HFFc6 (cell line): ENCODE measurements around the gene SWAP70. TPM values are rescaled to one million over a fixed set of nuclear protein-coding genes. Genes with fewer than 3 reads are reported as not detected.

Experiments
- DNase-seq: peaks from one replicate; pipeline ENCODE4 v3.0.0-alpha.2; 2018
- H3K27ac Mint-ChIP-seq: 2 replicates; pipeline ENCODE4 v1.8.0; 2020; ENCODE audit warnings: mild to moderate bottlenecking, mixed read lengths
- H3K27me3 Mint-ChIP-seq: 2 replicates; pipeline ENCODE4 v1.8.0; 2021; ENCODE audit warnings: mild to moderate bottlenecking, moderate library complexity, mixed read lengths; ENCODE audit not compliant: insufficient read depth
- H3K36me3 Mint-ChIP-seq: 2 replicates; pipeline ENCODE4 v1.8.0; 2021; ENCODE audit warnings: low read depth, mixed read lengths
- H3K4me1 Mint-ChIP-seq: 2 replicates; pipeline ENCODE4 v1.8.0; 2020; ENCODE audit warnings: low read depth, mixed read lengths
- H3K4me3 Mint-ChIP-seq: 2 replicates; pipeline ENCODE4 v1.8.0; 2020; ENCODE audit warnings: mild to moderate bottlenecking, moderate library complexity, mixed read lengths
- H3K9me3 Mint-ChIP-seq: 2 replicates; pipeline ENCODE4 v1.8.0; 2020; ENCODE audit warnings: mild to moderate bottlenecking, mixed read lengths
- long read RNA-seq: library from polyadenylated mRNA; unstranded; transcript quantifications from one replicate; pipeline ENCODE4 v2.0.0, GENCODE V29; 2019
- total RNA-seq, 6 experiments: library from RNA; stranded (reverse); fragmentation: NEBNext Ultra II Directional; extraction: Animal tissue kit (Norgen Biotek cat#: 25700); gene quantifications; 2 replicates in 1 of 6; 3 replicates in 5 of 6; pipeline ENCODE4 v1.2.3, GENCODE V29; 2021
- TF ChIP-seq, protein P1 (sequence below): fragments of 200-600 bp; sonication (generic); IDR thresholded peaks from 2 replicates; pipeline ENCODE4 v1.5.0; 2021; ENCODE audit warnings: antibody characterized with exemption, mild to moderate bottlenecking

SWAP70 gene
- 10 to 100 TPM; 32.0 to 44.6 (median 37.0) TPM for total RNA-seq
- long read RNA-seq, full-length matches to known transcripts = 57 of 82 reads
- long read RNA-seq, partial matches to known transcripts = 9 of 82 reads
- long read RNA-seq, other reads (novel, unspliced or antisense) = 16 of 82 reads

DNA sequence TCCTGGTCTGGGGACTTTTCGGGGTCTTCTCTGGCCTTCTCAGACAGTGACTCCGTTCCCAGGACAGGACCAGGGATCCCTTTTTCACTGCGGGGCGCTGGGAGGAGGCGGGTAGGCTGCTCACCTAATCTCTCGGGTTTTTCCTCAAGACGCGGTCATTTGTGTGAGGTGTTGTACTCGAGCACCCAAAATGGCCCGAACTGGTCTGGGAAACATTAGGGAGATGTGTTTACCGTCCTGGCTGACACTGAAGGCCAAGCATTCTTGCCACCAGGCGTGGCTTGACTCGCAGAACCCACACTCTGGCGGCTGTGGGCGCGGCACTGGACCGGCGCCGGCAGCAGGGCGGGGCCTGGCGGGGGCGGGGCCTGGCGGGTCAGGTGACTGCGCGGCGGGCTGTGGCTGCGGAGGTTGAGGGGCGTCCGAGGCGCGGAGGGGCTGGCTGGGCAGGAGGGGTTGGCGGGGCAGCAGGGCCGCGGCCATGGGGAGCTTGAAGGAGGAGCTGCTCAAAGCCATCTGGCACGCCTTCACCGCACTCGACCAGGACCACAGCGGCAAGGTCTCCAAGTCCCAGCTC lies at the start of gene SWAP70:
Gene SWAP70, plus strand, starts transcription at position 379 of the 577 bp plus-strand sequence. Its CDS starts 103 bp downstream, at position 482.
- peaks cover 38% of the 10 kb centered on the region for H3K36me3 Mint-ChIP-seq
- peaks cover 56% of the 10 kb centered on the region for H3K4me1 Mint-ChIP-seq
- TF ChIP-seq, protein P1, sequence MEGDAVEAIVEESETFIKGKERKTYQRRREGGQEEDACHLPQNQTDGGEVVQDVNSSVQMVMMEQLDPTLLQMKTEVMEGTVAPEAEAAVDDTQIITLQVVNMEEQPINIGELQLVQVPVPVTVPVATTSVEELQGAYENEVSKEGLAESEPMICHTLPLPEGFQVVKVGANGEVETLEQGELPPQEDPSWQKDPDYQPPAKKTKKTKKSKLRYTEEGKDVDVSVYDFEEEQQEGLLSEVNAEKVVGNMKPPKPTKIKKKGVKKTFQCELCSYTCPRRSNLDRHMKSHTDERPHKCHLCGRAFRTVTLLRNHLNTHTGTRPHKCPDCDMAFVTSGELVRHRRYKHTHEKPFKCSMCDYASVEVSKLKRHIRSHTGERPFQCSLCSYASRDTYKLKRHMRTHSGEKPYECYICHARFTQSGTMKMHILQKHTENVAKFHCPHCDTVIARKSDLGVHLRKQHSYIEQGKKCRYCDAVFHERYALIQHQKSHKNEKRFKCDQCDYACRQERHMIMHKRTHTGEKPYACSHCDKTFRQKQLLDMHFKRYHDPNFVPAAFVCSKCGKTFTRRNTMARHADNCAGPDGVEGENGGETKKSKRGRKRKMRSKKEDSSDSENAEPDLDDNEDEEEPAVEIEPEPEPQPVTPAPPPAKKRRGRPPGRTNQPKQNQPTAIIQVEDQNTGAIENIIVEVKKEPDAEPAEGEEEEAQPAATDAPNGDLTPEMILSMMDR = peak; percentile 80
- H3K9me3 Mint-ChIP-seq = peaks cover 20% of the 10 kb centered on the region
- DNase-seq = peak; percentile 90
- H3K4me3 Mint-ChIP-seq = peak within 1 kb of the TSS; percentile 98
- no peaks in the 10 kb centered on the region; the same call in 1 of the 2 replicates for H3K27me3 Mint-ChIP-seq
- peak within 1 kb of the TSS; percentile 92 for H3K27ac Mint-ChIP-seq

DNA sequence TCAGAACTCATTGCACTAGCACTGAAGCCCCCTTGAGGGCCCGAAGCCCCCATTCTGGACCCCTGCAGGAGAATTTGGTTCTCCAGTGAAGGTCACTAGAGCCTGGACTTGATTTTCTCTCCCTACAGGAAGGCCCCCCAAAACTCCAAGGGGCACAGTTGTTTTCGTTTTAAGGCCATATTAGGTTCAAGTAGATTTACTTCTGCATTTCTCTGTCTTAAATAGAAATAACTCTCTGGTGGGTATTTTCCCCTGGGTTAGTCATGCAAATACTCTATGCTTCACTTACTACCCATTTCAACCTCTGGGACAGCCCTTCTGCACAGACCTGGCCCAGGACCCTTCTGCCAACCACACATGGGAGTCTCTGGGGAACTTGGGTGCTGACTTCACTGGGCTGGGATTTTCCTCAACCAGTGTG lies 48.8 kb upstream of the SWAP70 start:
- H3K4me3 Mint-ChIP-seq = peak overlapping the region; percentile 89
- H3K27ac Mint-ChIP-seq = peak overlapping the region; percentile 100
- H3K9me3 Mint-ChIP-seq = no peaks in the 10 kb centered on the region
- peaks cover 76% of the 10 kb centered on the region for H3K4me1 Mint-ChIP-seq
- H3K36me3 Mint-ChIP-seq = peaks cover 5% of the 10 kb centered on the region
- peaks cover 2% of the 10 kb centered on the region; the same call in 1 of the 2 replicates for H3K27me3 Mint-ChIP-seq
- no peak for DNase-seq
- TF ChIP-seq, protein P1 = no peak

DNA sequence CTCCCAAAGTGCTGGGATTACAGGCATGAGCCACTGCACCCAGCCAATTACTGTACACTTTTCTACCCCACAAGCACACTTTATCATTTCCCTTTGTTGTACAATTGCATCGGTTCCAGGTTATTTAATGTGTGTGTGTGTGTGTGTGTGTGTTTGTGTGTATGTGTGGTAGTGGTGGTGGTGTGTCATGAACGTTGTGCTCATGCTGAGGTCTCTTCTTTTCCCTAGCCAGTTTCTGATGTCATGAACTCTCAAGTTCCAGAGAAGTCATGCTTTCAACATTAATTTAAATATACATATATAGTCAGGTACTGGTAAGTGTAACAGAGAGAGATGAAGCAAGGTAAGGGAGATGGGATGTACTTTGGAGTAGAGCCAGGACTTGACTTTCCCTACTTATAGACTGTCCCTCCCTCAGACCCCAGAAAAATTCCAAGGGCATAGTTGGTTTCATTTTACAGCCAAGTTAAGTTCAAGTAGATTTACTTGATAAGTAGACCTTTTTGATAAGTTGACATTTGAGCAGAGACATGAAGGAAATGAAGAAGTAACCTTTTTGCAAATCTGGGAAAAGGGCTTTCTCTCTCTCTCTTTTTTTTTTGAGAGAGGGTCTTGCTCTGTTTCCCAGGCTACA lies 47.7 kb upstream of the SWAP70 start:
- Mint-ChIP-seq H3K27ac (peak overlapping the region; percentile 44; the same call in 1 of the 2 replicates), H3K4me1 (peaks cover 72% of the 10 kb centered on the region), H3K36me3 (peaks cover 3% of the 10 kb centered on the region), H3K9me3 (no peaks in the 10 kb centered on the region), H3K27me3 (peaks cover 2% of the 10 kb centered on the region; the same call in 1 of the 2 replicates), H3K4me3 (no peak overlapping the region)
- TF ChIP-seq, protein P1 = no peak
- DNase-seq = no peak

DNA sequence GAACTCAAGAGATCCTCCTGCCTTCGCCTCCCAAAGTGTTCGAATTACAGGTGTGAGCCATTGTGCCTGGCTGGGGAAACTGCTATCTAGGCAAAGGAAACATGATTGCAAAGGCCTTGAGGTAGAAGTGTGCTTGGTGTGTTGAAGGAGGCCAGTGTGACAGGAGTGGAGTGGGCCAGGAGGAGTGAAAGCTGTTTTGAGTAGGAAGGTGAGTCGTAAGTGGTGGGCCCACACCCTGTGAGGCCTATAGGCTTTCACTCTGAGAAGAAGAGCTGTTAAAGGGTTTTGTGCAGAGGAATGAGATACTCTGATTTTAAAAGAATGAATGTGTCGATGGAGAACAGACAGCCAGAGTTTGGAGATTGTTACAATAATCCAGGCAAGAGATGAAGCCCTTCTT lies 47.0 kb upstream of the SWAP70 start:
- H3K9me3 Mint-ChIP-seq = no peaks in the 10 kb centered on the region
- no peak for DNase-seq
- no peak overlapping the region for H3K4me3 Mint-ChIP-seq
- no peaks in the 10 kb centered on the region; the same call in 1 of the 2 replicates for H3K36me3 Mint-ChIP-seq
- H3K27ac Mint-ChIP-seq = peak overlapping the region; percentile 42; the same call in 1 of the 2 replicates
- H3K27me3 Mint-ChIP-seq = peaks cover 2% of the 10 kb centered on the region; the same call in 1 of the 2 replicates
- peaks cover 69% of the 10 kb centered on the region for H3K4me1 Mint-ChIP-seq
- TF ChIP-seq, protein P1 = no peak

DNA sequence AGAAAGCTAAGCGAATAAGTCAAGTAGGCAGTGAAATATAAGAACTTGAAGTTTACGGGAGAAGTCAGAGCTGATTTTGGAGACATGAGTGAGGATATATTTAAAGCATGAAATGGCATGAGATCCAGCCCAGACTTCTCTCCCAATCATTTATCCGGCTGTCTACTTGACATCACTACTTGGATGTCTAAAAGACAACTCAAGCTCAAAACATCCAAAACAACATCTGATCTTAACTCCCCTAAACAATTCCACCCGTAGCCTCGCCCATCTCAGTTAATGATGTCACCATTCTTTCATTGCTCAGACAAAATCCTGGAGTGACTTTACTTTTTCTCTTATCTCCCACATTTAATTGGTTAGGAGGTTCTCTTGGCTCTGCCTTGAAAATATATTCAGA lies 45.9 kb upstream of the SWAP70 start:
- peak; percentile 59 for DNase-seq
- Mint-ChIP-seq H3K4me3 (no peak overlapping the region), H3K27me3 (peaks cover 2% of the 10 kb centered on the region; the same call in 1 of the 2 replicates), H3K36me3 (no peaks in the 10 kb centered on the region; the same call in 1 of the 2 replicates), H3K9me3 (no peaks in the 10 kb centered on the region), H3K4me1 (peaks cover 60% of the 10 kb centered on the region), H3K27ac (peak overlapping the region; percentile 68)
- TF ChIP-seq, protein P1 = no peak
